WTC11 (cell line): ENCODE data around the gene RPUSD4. TPM values are rescaled to one million over a fixed set of nuclear protein-coding genes. Genes with fewer than 3 reads are reported as not detected.

Experiments used
- ATAC-seq: fragments of 200-7000 bp; cut with Tn5 transposase; 2 replicates; pipeline ENCODE4 v1.10.0; 2021; ENCODE audit warnings: mild to moderate bottlenecking, moderate library complexity
- CTCF ChIA-PET: fragments of 300-600 bp; sonication (Branson Sonifier 250); formaldehyde crosslinking; loops from one replicate; lab custom pipeline; 2021; ENCODE audit warnings: antibody characterized with exemption; lab: Charles Lee
- POLR2A ChIA-PET: fragments of 350-600 bp; sonication (Branson Sonifier 250); formaldehyde crosslinking; loops from one replicate; lab custom pipeline; 2021; ENCODE audit warnings: antibody characterized with exemption; lab: Charles Lee
- DNase-seq: peaks from one replicate; pipeline ENCODE4 v3.0.0; 2021; ENCODE audit warnings: low spot score
- H3K27ac Mint-ChIP-seq: 2 replicates; pipeline ENCODE4 v1.8.0; 2021; ENCODE audit warnings: mixed read lengths
- H3K27me3 Mint-ChIP-seq: 2 replicates; pipeline ENCODE4 v1.8.0; 2021; ENCODE audit warnings: low read depth, mild to moderate bottlenecking, moderate library complexity, mixed read lengths
- H3K36me3 Mint-ChIP-seq: 2 replicates; pipeline ENCODE4 v1.8.0; 2021; ENCODE audit warnings: mixed read lengths
- H3K4me1 Mint-ChIP-seq: 2 replicates; pipeline ENCODE4 v1.8.0; 2022; ENCODE audit warnings: mixed read lengths
- H3K4me3 Mint-ChIP-seq: 2 replicates; pipeline ENCODE4 v1.8.0; 2021; ENCODE audit warnings: mild to moderate bottlenecking, moderate library complexity, mixed read lengths
- H3K9me3 Mint-ChIP-seq: 2 replicates; pipeline ENCODE4 v1.8.0; 2021; ENCODE audit warnings: mixed read lengths
- FOXP1 ChIP-seq: sonication (generic); formaldehyde crosslinking; IDR thresholded peaks from 2 replicates; pipeline ENCODE4 v1.8.0; 2022; ENCODE audit warnings: missing genetic modification reagents, mild to moderate bottlenecking, moderate library complexity, borderline replicate concordance
- HMGA2 ChIP-seq: fragments of 250-450 bp; sonication (Bioruptor Pico); IDR thresholded peaks from 2 replicates; pipeline ENCODE4 v1.4.0; 2021; ENCODE audit warnings: mild to moderate bottlenecking, moderate library complexity
- JUN ChIP-seq: sonication (generic); formaldehyde crosslinking; IDR thresholded peaks from 2 replicates; pipeline ENCODE4 v1.8.0; 2023; ENCODE audit warnings: mild to moderate bottlenecking, missing genetic modification reagents
- MXD4 ChIP-seq: fragments of 250-450 bp; sonication (Bioruptor Pico); IDR thresholded peaks from 2 replicates; pipeline ENCODE4 v1.8.0; 2021; ENCODE audit warnings: mild to moderate bottlenecking, moderate library complexity, borderline replicate concordance
- NR1H2 ChIP-seq: sonication (generic); formaldehyde crosslinking; IDR thresholded peaks from 2 replicates; pipeline ENCODE4 v1.9.0; 2021; ENCODE audit warnings: mild to moderate bottlenecking, moderate library complexity, missing genetic modification reagents
- SMAD3 ChIP-seq: sonication (generic); formaldehyde crosslinking; IDR thresholded peaks from 2 replicates; pipeline ENCODE4 v1.8.0; 2022; ENCODE audit warnings: missing genetic modification reagents, mild to moderate bottlenecking, borderline replicate concordance
- SOX15 ChIP-seq: fragments of 250-450 bp; sonication (Bioruptor Pico); IDR thresholded peaks from 2 replicates; pipeline ENCODE4 v1.9.0; 2021; ENCODE audit warnings: mild to moderate bottlenecking
- TEAD4 ChIP-seq: sonication (generic); formaldehyde crosslinking; IDR thresholded peaks from 2 replicates; pipeline ENCODE4 v1.8.0; 2022; ENCODE audit warnings: mild to moderate bottlenecking, missing genetic modification reagents
- ZBTB21 ChIP-seq: sonication (generic); formaldehyde crosslinking; IDR thresholded peaks from 2 replicates; pipeline ENCODE4 v1.8.1; 2023; ENCODE audit warnings: mild to moderate bottlenecking, missing genetic modification reagents, borderline replicate concordance
- ZNF219 ChIP-seq: sonication (generic); formaldehyde crosslinking; IDR thresholded peaks from 2 replicates; pipeline ENCODE4 v1.8.0; 2023; ENCODE audit warnings: missing genetic modification reagents, mild to moderate bottlenecking, borderline replicate concordance
- total RNA-seq: library from RNA; stranded (reverse); gene quantifications from 3 replicates; pipeline ENCODE4 v1.2.3, GENCODE V29; 2021
- TF ChIP-seq, protein P1 (sequence below): fragments of 250-450 bp; sonication (Bioruptor Pico); IDR thresholded peaks from 2 replicates; pipeline ENCODE4 v1.9.0; 2021; ENCODE audit warnings: moderate library complexity, mild to moderate bottlenecking, inconsistent platforms, borderline replicate concordance
- TF ChIP-seq, protein P2 (sequence below): fragments of 250-450 bp; sonication (Bioruptor Pico); IDR thresholded peaks from 2 replicates; pipeline ENCODE4 v1.9.0; 2021; ENCODE audit warnings: mild to moderate bottlenecking, borderline replicate concordance
- TF ChIP-seq, protein P3 (sequence below): sonication (generic); formaldehyde crosslinking; conservative IDR thresholded peaks from 2 replicates; pipeline ENCODE4 v1.8.1; 2023; ENCODE audit warnings: mild to moderate bottlenecking, low read depth, missing genetic modification reagents, moderate library complexity
- TF ChIP-seq, protein P4 (sequence below): sonication (generic); formaldehyde crosslinking; IDR thresholded peaks from 2 replicates; pipeline ENCODE4 v1.8.1; 2023; ENCODE audit warnings: mild to moderate bottlenecking, missing genetic modification reagents

Gene RPUSD4
- total RNA-seq, 1 experiment from 2014 or later = 46.6 TPM

DNA sequence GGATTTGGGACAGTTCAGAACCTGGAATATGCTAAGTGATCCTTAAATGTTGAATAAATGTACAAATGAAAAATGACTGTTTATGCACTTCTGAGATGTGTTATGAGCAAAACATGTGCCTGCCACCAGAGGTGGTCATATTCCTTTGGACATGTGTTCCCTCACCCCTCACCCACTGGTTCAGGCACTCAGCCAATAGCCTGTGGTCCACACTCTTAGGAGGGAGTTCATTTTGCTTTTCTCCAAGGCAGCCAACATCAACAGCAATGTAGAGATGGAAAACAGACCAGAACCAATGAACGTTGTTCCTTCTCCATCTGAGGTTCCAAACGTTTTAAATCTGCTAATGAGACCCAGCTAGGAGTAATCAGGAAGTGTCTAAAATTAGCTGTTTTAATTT lies 44.0 kb downstream of the RPUSD4 start:
- peaks cover 40% of the 10 kb centered on the region for H3K4me1 Mint-ChIP-seq
- H3K4me3 Mint-ChIP-seq = no peak overlapping the region
- POLR2A ChIA-PET = no interaction called here
- no peak overlapping the region for H3K27ac Mint-ChIP-seq
- H3K9me3 Mint-ChIP-seq = no peaks in the 10 kb centered on the region
- no peaks in the 10 kb centered on the region for H3K36me3 Mint-ChIP-seq
- CTCF ChIA-PET = no interaction called here
- H3K27me3 Mint-ChIP-seq = no peaks in the 10 kb centered on the region; the same call in 1 of the 2 replicates
- no peak for ATAC-seq
- TF ChIP-seq SOX15 (CRISPR knock-in tag) = no peak
- no peak for TF ChIP-seq ZBTB21
- TF ChIP-seq, protein P1, sequence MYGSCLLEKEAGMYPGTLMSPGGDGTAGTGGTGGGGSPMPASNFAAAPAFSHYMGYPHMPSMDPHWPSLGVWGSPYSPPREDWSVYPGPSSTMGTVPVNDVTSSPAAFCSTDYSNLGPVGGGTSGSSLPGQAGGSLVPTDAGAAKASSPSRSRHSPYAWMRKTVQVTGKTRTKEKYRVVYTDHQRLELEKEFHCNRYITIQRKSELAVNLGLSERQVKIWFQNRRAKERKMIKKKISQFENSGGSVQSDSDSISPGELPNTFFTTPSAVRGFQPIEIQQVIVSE (CRISPR knock-in tag) = no peak
- TF ChIP-seq HMGA2 = no peak
- no peak for TF ChIP-seq TEAD4 (CRISPR knock-in tag)
- TF ChIP-seq, protein P2, sequence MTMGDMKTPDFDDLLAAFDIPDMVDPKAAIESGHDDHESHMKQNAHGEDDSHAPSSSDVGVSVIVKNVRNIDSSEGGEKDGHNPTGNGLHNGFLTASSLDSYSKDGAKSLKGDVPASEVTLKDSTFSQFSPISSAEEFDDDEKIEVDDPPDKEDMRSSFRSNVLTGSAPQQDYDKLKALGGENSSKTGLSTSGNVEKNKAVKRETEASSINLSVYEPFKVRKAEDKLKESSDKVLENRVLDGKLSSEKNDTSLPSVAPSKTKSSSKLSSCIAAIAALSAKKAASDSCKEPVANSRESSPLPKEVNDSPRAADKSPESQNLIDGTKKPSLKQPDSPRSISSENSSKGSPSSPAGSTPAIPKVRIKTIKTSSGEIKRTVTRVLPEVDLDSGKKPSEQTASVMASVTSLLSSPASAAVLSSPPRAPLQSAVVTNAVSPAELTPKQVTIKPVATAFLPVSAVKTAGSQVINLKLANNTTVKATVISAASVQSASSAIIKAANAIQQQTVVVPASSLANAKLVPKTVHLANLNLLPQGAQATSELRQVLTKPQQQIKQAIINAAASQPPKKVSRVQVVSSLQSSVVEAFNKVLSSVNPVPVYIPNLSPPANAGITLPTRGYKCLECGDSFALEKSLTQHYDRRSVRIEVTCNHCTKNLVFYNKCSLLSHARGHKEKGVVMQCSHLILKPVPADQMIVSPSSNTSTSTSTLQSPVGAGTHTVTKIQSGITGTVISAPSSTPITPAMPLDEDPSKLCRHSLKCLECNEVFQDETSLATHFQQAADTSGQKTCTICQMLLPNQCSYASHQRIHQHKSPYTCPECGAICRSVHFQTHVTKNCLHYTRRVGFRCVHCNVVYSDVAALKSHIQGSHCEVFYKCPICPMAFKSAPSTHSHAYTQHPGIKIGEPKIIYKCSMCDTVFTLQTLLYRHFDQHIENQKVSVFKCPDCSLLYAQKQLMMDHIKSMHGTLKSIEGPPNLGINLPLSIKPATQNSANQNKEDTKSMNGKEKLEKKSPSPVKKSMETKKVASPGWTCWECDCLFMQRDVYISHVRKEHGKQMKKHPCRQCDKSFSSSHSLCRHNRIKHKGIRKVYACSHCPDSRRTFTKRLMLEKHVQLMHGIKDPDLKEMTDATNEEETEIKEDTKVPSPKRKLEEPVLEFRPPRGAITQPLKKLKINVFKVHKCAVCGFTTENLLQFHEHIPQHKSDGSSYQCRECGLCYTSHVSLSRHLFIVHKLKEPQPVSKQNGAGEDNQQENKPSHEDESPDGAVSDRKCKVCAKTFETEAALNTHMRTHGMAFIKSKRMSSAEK (CRISPR knock-in tag) = no peak
- no peak for TF ChIP-seq JUN (CRISPR knock-in tag)
- TF ChIP-seq SMAD3 (CRISPR knock-in tag) = no peak
- TF ChIP-seq ZNF219 (CRISPR knock-in tag) = no peak
- TF ChIP-seq NR1H2 (CRISPR knock-in tag) = no peak
- no peak for TF ChIP-seq MXD4 (CRISPR knock-in tag)
- TF ChIP-seq, protein P3, sequence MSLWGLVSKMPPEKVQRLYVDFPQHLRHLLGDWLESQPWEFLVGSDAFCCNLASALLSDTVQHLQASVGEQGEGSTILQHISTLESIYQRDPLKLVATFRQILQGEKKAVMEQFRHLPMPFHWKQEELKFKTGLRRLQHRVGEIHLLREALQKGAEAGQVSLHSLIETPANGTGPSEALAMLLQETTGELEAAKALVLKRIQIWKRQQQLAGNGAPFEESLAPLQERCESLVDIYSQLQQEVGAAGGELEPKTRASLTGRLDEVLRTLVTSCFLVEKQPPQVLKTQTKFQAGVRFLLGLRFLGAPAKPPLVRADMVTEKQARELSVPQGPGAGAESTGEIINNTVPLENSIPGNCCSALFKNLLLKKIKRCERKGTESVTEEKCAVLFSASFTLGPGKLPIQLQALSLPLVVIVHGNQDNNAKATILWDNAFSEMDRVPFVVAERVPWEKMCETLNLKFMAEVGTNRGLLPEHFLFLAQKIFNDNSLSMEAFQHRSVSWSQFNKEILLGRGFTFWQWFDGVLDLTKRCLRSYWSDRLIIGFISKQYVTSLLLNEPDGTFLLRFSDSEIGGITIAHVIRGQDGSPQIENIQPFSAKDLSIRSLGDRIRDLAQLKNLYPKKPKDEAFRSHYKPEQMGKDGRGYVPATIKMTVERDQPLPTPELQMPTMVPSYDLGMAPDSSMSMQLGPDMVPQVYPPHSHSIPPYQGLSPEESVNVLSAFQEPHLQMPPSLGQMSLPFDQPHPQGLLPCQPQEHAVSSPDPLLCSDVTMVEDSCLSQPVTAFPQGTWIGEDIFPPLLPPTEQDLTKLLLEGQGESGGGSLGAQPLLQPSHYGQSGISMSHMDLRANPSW (CRISPR knock-in tag) = no peak
- no peak for DNase-seq

DNA sequence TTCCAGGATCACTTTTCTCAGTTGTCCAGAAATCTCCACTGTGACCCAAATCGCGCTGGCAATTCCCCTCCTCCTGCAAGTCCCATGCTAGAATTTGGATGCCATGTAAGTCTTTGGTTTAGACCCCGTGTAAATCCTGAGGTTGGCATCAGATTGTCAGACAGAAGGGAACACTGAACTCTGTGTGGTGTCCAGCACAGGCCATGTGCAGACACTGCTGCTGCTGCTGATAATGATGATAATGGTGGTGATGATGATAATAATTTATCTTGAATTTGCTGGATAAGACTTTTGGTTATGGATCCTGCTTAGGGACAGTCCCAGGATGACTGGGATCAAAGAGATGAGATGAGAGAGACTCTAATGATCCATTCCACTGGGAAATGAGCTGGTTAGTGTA lies 45.0 kb downstream of the RPUSD4 start:
- ATAC-seq = no peak
- POLR2A ChIA-PET = no interaction called here
- Mint-ChIP-seq H3K27ac (no peak overlapping the region), H3K9me3 (no peaks in the 10 kb centered on the region), H3K4me1 (peaks cover 40% of the 10 kb centered on the region), H3K27me3 (peaks cover 2% of the 10 kb centered on the region; the same call in 1 of the 2 replicates), H3K36me3 (no peaks in the 10 kb centered on the region), H3K4me3 (no peak overlapping the region)
- TF ChIP-seq, protein P4, sequence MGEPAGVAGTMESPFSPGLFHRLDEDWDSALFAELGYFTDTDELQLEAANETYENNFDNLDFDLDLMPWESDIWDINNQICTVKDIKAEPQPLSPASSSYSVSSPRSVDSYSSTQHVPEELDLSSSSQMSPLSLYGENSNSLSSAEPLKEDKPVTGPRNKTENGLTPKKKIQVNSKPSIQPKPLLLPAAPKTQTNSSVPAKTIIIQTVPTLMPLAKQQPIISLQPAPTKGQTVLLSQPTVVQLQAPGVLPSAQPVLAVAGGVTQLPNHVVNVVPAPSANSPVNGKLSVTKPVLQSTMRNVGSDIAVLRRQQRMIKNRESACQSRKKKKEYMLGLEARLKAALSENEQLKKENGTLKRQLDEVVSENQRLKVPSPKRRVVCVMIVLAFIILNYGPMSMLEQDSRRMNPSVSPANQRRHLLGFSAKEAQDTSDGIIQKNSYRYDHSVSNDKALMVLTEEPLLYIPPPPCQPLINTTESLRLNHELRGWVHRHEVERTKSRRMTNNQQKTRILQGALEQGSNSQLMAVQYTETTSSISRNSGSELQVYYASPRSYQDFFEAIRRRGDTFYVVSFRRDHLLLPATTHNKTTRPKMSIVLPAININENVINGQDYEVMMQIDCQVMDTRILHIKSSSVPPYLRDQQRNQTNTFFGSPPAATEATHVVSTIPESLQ = no peak
- TF ChIP-seq FOXP1 (CRISPR knock-in tag) = no peak
- CTCF ChIA-PET = no interaction called here
- DNase-seq = no peak
